Astrocyte of the spinal cord (primary cell): ENCODE results near the gene KIAA1328.

Experiments
- DNase-seq: peaks from one replicate; pipeline ENCODE4 v3.0.0; 2011; ENCODE audit warnings: low read depth, low spot score
- H3K4me3 ChIP-seq: 2 replicates; pipeline ENCODE4 v1.5.1; 2011; ENCODE audit warnings: low read depth, mild to moderate bottlenecking, low read length, moderate library complexity
- CTCF ChIP-seq: IDR thresholded peaks from 2 replicates; pipeline ENCODE4 v1.5.1; 2012; ENCODE audit warnings: low read depth, mild to moderate bottlenecking, low read length, inconsistent platforms
- in situ Hi-C: cut with HindIII; loops from 2 replicates; pipeline ENCODE4 v1.10.0; 2017; ENCODE audit warnings: low sequenced_read_pairs

The KIAA1328 gene

GRCh38 chr18:36888778-36889177 lies 59.9 kb downstream of the KIAA1328 start:
- TF ChIP-seq CTCF, result no peak
- no peak for DNase-seq
- H3K4me3 ChIP-seq, result no peak overlapping the region
- in situ Hi-C loops, result no loop called here

- in situ Hi-C loops, result no loop called here
- H3K4me3 ChIP-seq, result no peak overlapping the region
- peak; percentile 23 for DNase-seq
- no peak for TF ChIP-seq CTCF
Measured at GRCh38 chr18:36889321-36889720, 60.4 kb downstream of the KIAA1328 start.

- in situ Hi-C loops, result no loop called here
- H3K4me3 ChIP-seq, result no peak overlapping the region
- no peak for TF ChIP-seq CTCF
- no peak for DNase-seq
Measured at GRCh38 chr18:36889742-36890141, 60.8 kb downstream of the KIAA1328 start.

GRCh38 chr18:36890598-36890997 lies 61.7 kb downstream of the KIAA1328 start:
- no peak for TF ChIP-seq CTCF
- no peak for DNase-seq
- H3K4me3 ChIP-seq, result no peak overlapping the region
- in situ Hi-C loops, result no loop called here

GRCh38 chr18:36893227-36893626 lies 64.3 kb downstream of the KIAA1328 start:
- no peak overlapping the region for H3K4me3 ChIP-seq
- in situ Hi-C loops, result no loop called here
- no peak for DNase-seq
- TF ChIP-seq CTCF, result no peak

- H3K4me3 ChIP-seq, result no peak overlapping the region
- no peak for DNase-seq
- TF ChIP-seq CTCF, result no peak
- in situ Hi-C loops, result no loop called here
Measured at GRCh38 chr18:36895606-36896005, 66.7 kb downstream of the KIAA1328 start.

- in situ Hi-C loops, result no loop called here
- no peak for DNase-seq
- TF ChIP-seq CTCF, result no peak
Measured at GRCh38 chr18:36897253-36897652, 68.3 kb downstream of the KIAA1328 start.

More at GRCh38 chr18:36897253-36897652, 68.3 kb downstream of the KIAA1328 start:
- H3K4me3 ChIP-seq, result no peak overlapping the region
